ENCODE data around the gene FYN.

FYN gene

GRCh38 chr6:111794727-111795452 is 78.4 kb downstream of the FYN start:
- intact Hi-C loops (cut with DNase I; ENCODE audit: low total_unique reads): no loop called here
- Histone ChIP-seq H3K4me3 (no peak overlapping the region), H3K9me3 (no peaks in the 10 kb centered on the region), H3K27ac (no peak overlapping the region), H3K36me3 (no peaks in the 10 kb centered on the region), H3K4me1 (no peaks in the 10 kb centered on the region), H3K27me3 (no peaks in the 10 kb centered on the region)
- DNase-seq: no peak
- TF ChIP-seq CTCF (IDR thresholded peaks at IDR 0.05): no peak

GRCh38 chr6:111794300-111794699 is 79.0 kb downstream of the FYN start:
- Histone ChIP-seq H3K36me3 (no peaks in the 10 kb centered on the region), H3K4me3 (no peak overlapping the region), H3K27me3 (no peaks in the 10 kb centered on the region), H3K4me1 (no peaks in the 10 kb centered on the region), H3K9me3 (no peaks in the 10 kb centered on the region), H3K27ac (no peak overlapping the region)
- TF ChIP-seq CTCF (IDR thresholded peaks at IDR 0.05): no peak
- intact Hi-C loops (cut with DNase I; ENCODE audit: low total_unique reads): no loop called here
- no peak for DNase-seq

GRCh38 chr6:111793711-111794111 is 79.5 kb downstream of the FYN start:
- no peak for DNase-seq
- Histone ChIP-seq H3K4me1 (peaks cover 0 to 4% (median 0%) of the 10 kb centered on the region in 4 donors), H3K36me3 (no peaks in the 10 kb centered on the region), H3K27me3 (no peaks in the 10 kb centered on the region), H3K27ac (no peak overlapping the region), H3K4me3 (no peak overlapping the region), H3K9me3 (no peaks in the 10 kb centered on the region)
- TF ChIP-seq CTCF (IDR thresholded peaks at IDR 0.05): no peak
- intact Hi-C loops (cut with DNase I; ENCODE audit: low total_unique reads): no loop called here

GRCh38 chr6:111792914-111793700 is 80.1 kb downstream of the FYN start:
- no peak for TF ChIP-seq CTCF (IDR thresholded peaks at IDR 0.05)
- no peaks in the 10 kb centered on the region for H3K36me3 ChIP-seq
- H3K4me3 ChIP-seq: no peak overlapping the region
- H3K4me1 ChIP-seq: peaks cover 0 to 4% (median 0%) of the 10 kb centered on the region in 4 donors
- intact Hi-C loops (cut with DNase I; ENCODE audit: low total_unique reads): no loop called here
- no peaks in the 10 kb centered on the region for H3K27me3 ChIP-seq
- H3K9me3 ChIP-seq: no peaks in the 10 kb centered on the region
- no peak for DNase-seq
- no peak overlapping the region for H3K27ac ChIP-seq

- no peak for TF ChIP-seq CTCF (IDR thresholded peaks at IDR 0.05)
- H3K27me3 ChIP-seq: no peaks in the 10 kb centered on the region
- DNase-seq: no peak
- no peaks in the 10 kb centered on the region for H3K36me3 ChIP-seq
- intact Hi-C loops (cut with DNase I; ENCODE audit: low total_unique reads): no loop called here
- H3K27ac ChIP-seq: no peak overlapping the region
- peaks cover 0 to 4% (median 0%) of the 10 kb centered on the region in 4 donors for H3K4me1 ChIP-seq
- no peak overlapping the region for H3K4me3 ChIP-seq
- no peaks in the 10 kb centered on the region for H3K9me3 ChIP-seq
Observed at GRCh38 chr6:111792241-111792640, 81.0 kb downstream of the FYN start.
